Measurements from ENCODE around the gene DOCK8.

Gene DOCK8

DNA sequence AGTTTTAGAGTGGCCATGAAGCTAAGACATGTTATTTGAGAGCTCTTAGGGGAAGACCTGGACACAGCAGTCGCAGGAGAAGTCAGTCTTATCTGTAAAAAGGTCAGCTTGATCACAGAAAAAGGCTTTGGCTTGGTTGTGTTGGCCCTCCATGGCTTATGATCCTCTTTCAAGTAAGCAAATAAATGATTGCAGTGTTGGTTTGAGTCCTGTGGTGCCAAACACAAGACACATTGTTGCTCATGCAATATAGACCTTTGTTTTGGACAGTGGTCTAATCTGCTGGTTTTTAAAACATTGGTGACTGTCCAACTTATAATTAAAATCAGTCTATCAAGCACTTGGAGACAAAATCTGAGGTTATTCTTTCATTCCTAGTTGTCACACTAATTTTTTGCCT, 54.0 kb downstream of the DOCK8 start:
- no peak overlapping the region for H2AFZ ChIP-seq (ENCODE audit: low read length)
- no peak overlapping the region for H3K27ac ChIP-seq (ENCODE audit: low read length)
- peaks cover 3% of the 10 kb centered on the region for H3K79me2 ChIP-seq (ENCODE audit: low read length)
- no peaks in the 10 kb centered on the region for H4K20me1 ChIP-seq (ENCODE audit: insufficient read depth, low read length)
- H3K9me3 ChIP-seq (replicated peaks; ENCODE audit: insufficient read depth, low read length), result no peaks in the 10 kb centered on the region
- TF ChIP-seq CTCF (IDR thresholded peaks at IDR 0.05; ENCODE audit: low read length), result no peak
- no peak for TF ChIP-seq EZH2phosphoT487 (IDR thresholded peaks at IDR 0.05; ENCODE audit: low read length)
- TF ChIP-seq EZH2 (optimal IDR thresholded peaks at IDR 0.05; ENCODE audit: low read depth, low read length), result no peak
- H3K4me3 ChIP-seq (ENCODE audit: low read length), result no peak overlapping the region
- no peaks in the 10 kb centered on the region for H3K36me3 ChIP-seq (replicated peaks; ENCODE audit: insufficient read depth, low read length)
- no peaks in the 10 kb centered on the region for H3K9me2 ChIP-seq (replicated peaks; ENCODE audit: insufficient read depth, low read length)
- H3K4me2 ChIP-seq (ENCODE audit: low read depth, low read length), result no peak overlapping the region
- no peaks in the 10 kb centered on the region for H3K27me3 ChIP-seq (replicated peaks; ENCODE audit: insufficient read depth, low read length)
- H3K9ac ChIP-seq (ENCODE audit: low read length), result no peak overlapping the region
- peaks cover 14% of the 10 kb centered on the region for H3F3A ChIP-seq (ENCODE audit: insufficient read depth, low read length)
- peaks cover 7% of the 10 kb centered on the region; the same call in 1 of the 2 replicates for H3K4me1 ChIP-seq (ENCODE audit: low read length)
- DNase-seq, result no peak

- H4K20me1 ChIP-seq (ENCODE audit: insufficient read depth, low read length), result no peaks in the 10 kb centered on the region
- no peak overlapping the region for H3K9ac ChIP-seq (ENCODE audit: low read length)
- peaks cover 9% of the 10 kb centered on the region; the same call in 1 of the 2 replicates for H3K4me1 ChIP-seq (ENCODE audit: low read length)
- no peak for TF ChIP-seq CTCF (IDR thresholded peaks at IDR 0.05; ENCODE audit: low read length)
- TF ChIP-seq EZH2phosphoT487 (IDR thresholded peaks at IDR 0.05; ENCODE audit: low read length), result no peak
- no peak for TF ChIP-seq EZH2 (optimal IDR thresholded peaks at IDR 0.05; ENCODE audit: low read depth, low read length)
- H3K9me2 ChIP-seq (replicated peaks; ENCODE audit: insufficient read depth, low read length), result no peaks in the 10 kb centered on the region
- peaks cover 14% of the 10 kb centered on the region for H3F3A ChIP-seq (ENCODE audit: insufficient read depth, low read length)
- no peak overlapping the region for H3K4me2 ChIP-seq (ENCODE audit: low read depth, low read length)
- no peaks in the 10 kb centered on the region for H3K9me3 ChIP-seq (replicated peaks; ENCODE audit: insufficient read depth, low read length)
- peaks cover 9% of the 10 kb centered on the region for H3K79me2 ChIP-seq (ENCODE audit: low read length)
- H3K27ac ChIP-seq (ENCODE audit: low read length), result no peak overlapping the region
- DNase-seq, result no peak
- no peak overlapping the region for H2AFZ ChIP-seq (ENCODE audit: low read length)
- no peaks in the 10 kb centered on the region for H3K27me3 ChIP-seq (replicated peaks; ENCODE audit: insufficient read depth, low read length)
- no peaks in the 10 kb centered on the region for H3K36me3 ChIP-seq (replicated peaks; ENCODE audit: insufficient read depth, low read length)
- H3K4me3 ChIP-seq (ENCODE audit: low read length), result no peak overlapping the region
Measured at GRCh38 chr9:269081-269711, 54.5 kb downstream of the DOCK8 start.

DNA sequence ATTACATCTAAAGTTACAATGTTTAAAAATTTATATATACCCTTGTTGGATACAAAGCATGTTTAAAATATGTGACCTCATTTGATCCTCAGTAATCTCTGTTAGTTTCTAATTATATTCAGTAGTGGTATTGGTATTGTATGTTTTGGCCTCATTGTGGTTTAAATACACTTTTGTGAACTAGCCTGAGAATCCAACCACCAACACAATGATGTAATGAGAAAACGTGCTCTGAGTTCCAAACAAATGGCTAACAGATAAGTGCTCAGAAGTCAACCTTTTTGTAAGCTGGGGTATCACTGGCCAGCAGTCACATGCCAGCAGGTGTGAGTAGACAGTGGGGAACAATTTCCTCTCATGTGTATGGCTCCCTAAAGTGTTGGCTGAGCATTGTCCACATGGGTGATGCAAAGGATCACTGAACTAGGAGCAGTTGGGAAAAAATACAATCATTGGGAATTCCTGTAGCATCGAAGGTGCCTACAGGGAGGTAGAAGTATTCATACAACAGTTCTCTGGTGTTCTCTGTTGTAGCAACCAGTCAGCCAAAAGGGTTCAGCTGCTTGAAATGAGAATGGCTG, 56.1 kb downstream of the DOCK8 start:
- DNase-seq, result no peak

More for the DNA sequence above, 56.1 kb downstream of the DOCK8 start:
- H3K27me3 ChIP-seq (replicated peaks; ENCODE audit: insufficient read depth, low read length), result no peaks in the 10 kb centered on the region
- no peak overlapping the region for H2AFZ ChIP-seq (ENCODE audit: low read length)
- H3K36me3 ChIP-seq (replicated peaks; ENCODE audit: insufficient read depth, low read length), result no peaks in the 10 kb centered on the region
- no peak overlapping the region for H3K27ac ChIP-seq (ENCODE audit: low read length)
- no peaks in the 10 kb centered on the region for H4K20me1 ChIP-seq (ENCODE audit: insufficient read depth, low read length)
- H3K9me3 ChIP-seq (replicated peaks; ENCODE audit: insufficient read depth, low read length), result no peaks in the 10 kb centered on the region
- H3K4me2 ChIP-seq (ENCODE audit: low read depth, low read length), result no peak overlapping the region
- H3K9ac ChIP-seq (ENCODE audit: low read length), result no peak overlapping the region
- peaks cover 14% of the 10 kb centered on the region for H3F3A ChIP-seq (ENCODE audit: insufficient read depth, low read length)
- H3K4me1 ChIP-seq (ENCODE audit: low read length), result peaks cover 9% of the 10 kb centered on the region; the same call in 1 of the 2 replicates
- H3K79me2 ChIP-seq (ENCODE audit: low read length), result peaks cover 20% of the 10 kb centered on the region
- H3K4me3 ChIP-seq (ENCODE audit: low read length), result no peak overlapping the region
- TF ChIP-seq EZH2phosphoT487 (IDR thresholded peaks at IDR 0.05; ENCODE audit: low read length) (no peak), CTCF (IDR thresholded peaks at IDR 0.05; ENCODE audit: low read length) (no peak), EZH2 (optimal IDR thresholded peaks at IDR 0.05; ENCODE audit: low read depth, low read length) (no peak)
- no peaks in the 10 kb centered on the region for H3K9me2 ChIP-seq (replicated peaks; ENCODE audit: insufficient read depth, low read length)
